Gastrocnemius medialis (tissue), 4 donors: ENCODE data around the gene ZNF571. TPM values are rescaled to one million over a fixed set of nuclear protein-coding genes. Genes with fewer than 3 reads are reported as not detected.

Experiments
- ATAC-seq, 2 donors: fragments of 150-250 bp; one replicate each; pipeline ENCODE4 v1.9.1; 2016
- DNase-seq, 2 donors: peaks; one replicate each; pipeline ENCODE4 v3.0.0-alpha.2; 2019
- H3K27ac ChIP-seq, 4 donors: fragments of 200-600 bp; sonication (generic); 1 replicate in 1 of 4; 2 replicates in 3 of 4; pipeline ENCODE4 v1.5.1; 2016 to 2018; ENCODE audit warnings: mild to moderate bottlenecking in 2 of 4, moderate library complexity in 1 of 4
- H3K27me3 ChIP-seq, 3 donors: fragments of 200-600 bp; sonication (generic) in 2 of 3; 1 replicate in 1 of 3; 2 replicates in 2 of 3; pipeline versions ENCODE4 v1.5.1 to v1.6.0; 2016 to 2019; ENCODE audit warnings: mild to moderate bottlenecking in 1 of 3, moderate library complexity in 1 of 3
- H3K36me3 ChIP-seq, 2 donors: fragments of 200-600 bp; sonication (generic) in 1 of 2; one replicate each; pipeline ENCODE4 v1.5.1; 2017 to 2018
- H3K4me1 ChIP-seq, 2 donors: fragments of 200-600 bp; sonication (generic) in 1 of 2; one replicate each; pipeline ENCODE4 v1.5.1; 2016 to 2017; ENCODE audit warnings: mild to moderate bottlenecking in 2 of 2
- H3K4me3 ChIP-seq, 4 donors: fragments of 200-600 bp; sonication (generic) in 3 of 4; 1 replicate in 1 of 4; 2 replicates in 3 of 4; pipeline ENCODE4 v1.5.1; 2016 to 2019; ENCODE audit warnings: mild to moderate bottlenecking in 2 of 4
- H3K9me3 ChIP-seq, 3 donors: fragments of 200-600 bp; sonication (generic) in 2 of 3; 1 replicate in 1 of 3; 2 replicates in 2 of 3; pipeline ENCODE4 v1.5.1; 2016 to 2019
- CTCF ChIP-seq, 5 experiments: fragments of 450-650 bp in 3 of 5; fragments of 200-600 bp in 2 of 5; sonication (generic) in 2 of 5; IDR thresholded peaks in 4 of 5; conservative IDR thresholded peaks in 1 of 5; 1 replicate in 4 of 5; 2 replicates in 1 of 5; pipeline ENCODE4 v1.5.1; 2016 to 2019; ENCODE audit warnings: antibody characterized with exemption in 5 of 5, mild to moderate bottlenecking in 3 of 5, moderate library complexity in 3 of 5
- POLR2A ChIP-seq, 2 donors: fragments of 450-650 bp; IDR thresholded peaks; one replicate each; pipeline ENCODE4 v1.6.1; 2017; ENCODE audit warnings: antibody characterized with exemption in 2 of 2, mild to moderate bottlenecking in 2 of 2, moderate library complexity in 2 of 2
- in situ Hi-C, 4 donors: fragments of 200-750 bp; cut with MboI; loops; one replicate each; pipeline versions ENCODE4 v1.15.0 to v1.8.0; 2017; ENCODE audit warnings: low sequenced_read_pairs in 4 of 4
- intact Hi-C: fragments of 100-400 bp; cut with DNase I; formaldehyde crosslinking; loops from one replicate; pipeline ENCODE4 v1.15.1; 2023; ENCODE audit warnings: low total_unique reads
- total RNA-seq, 4 donors: library from RNA; depleted of rRNA; stranded (reverse); fragments of >200 nt; gene quantifications; one replicate each; pipeline versions ENCODE4 v1.1.0 to v1.2.3, GENCODE V29; 2016

ZNF571 gene
- total RNA-seq, 4 donors from 2014 or later = 1.5 to 2.5 (median 1.8) TPM

GRCh38 chr19:37563518-37563917 lies 31.1 kb downstream of the ZNF571 start:
- intact Hi-C loops = no loop called here
- Histone ChIP-seq H3K9me3 (peaks cover 49 to 99% (median 81%) of the 10 kb centered on the region in 3 donors), H3K4me1 (no peaks in the 10 kb centered on the region), H3K4me3 (peak overlapping the region in 1 of 4 donors; percentile 11), H3K27me3 (no peaks in the 10 kb centered on the region), H3K27ac (no peak overlapping the region), H3K36me3 (peaks cover 9 to 98% of the 10 kb centered on the region in 2 donors)
- no peak for ATAC-seq
- DNase-seq = no peak
- no peak for TF ChIP-seq POLR2A (IDR thresholded peaks at IDR 0.05)
- TF ChIP-seq CTCF (IDR thresholded peaks at IDR 0.05 in 4 of 5, conservative IDR thresholded peaks at IDR 0.05 in 1 of 5) = no peak
- in situ Hi-C loops = no loop called here

- no peak overlapping the region for H3K27ac ChIP-seq
- H3K4me3 ChIP-seq = peak overlapping the region; percentile 25 to 48 (median 37)
- H3K9me3 ChIP-seq = peaks cover 9 to 81% (median 28%) of the 10 kb centered on the region in 3 donors
- H3K4me1 ChIP-seq = no peaks in the 10 kb centered on the region
- TF ChIP-seq POLR2A (IDR thresholded peaks at IDR 0.05) = no peak
- TF ChIP-seq CTCF (IDR thresholded peaks at IDR 0.05 in 4 of 5, conservative IDR thresholded peaks at IDR 0.05 in 1 of 5) = no peak
- intact Hi-C loops (no loop called here), in situ Hi-C loops (no loop called here)
- peaks cover 0 to 17% of the 10 kb centered on the region in 2 donors for H3K36me3 ChIP-seq
- peaks cover 0 to 3% (median 0%) of the 10 kb centered on the region in 3 donors for H3K27me3 ChIP-seq
- DNase-seq (no peak), ATAC-seq (no peak)
Measured at GRCh38 chr19:37551129-37551993, 43.2 kb downstream of the ZNF571 start.

- H3K36me3 ChIP-seq = peaks cover 5 to 56% of the 10 kb centered on the region in 2 donors
- intact Hi-C loops (no loop called here), in situ Hi-C loops (no loop called here)
- no peak for TF ChIP-seq CTCF (IDR thresholded peaks at IDR 0.05 in 4 of 5, conservative IDR thresholded peaks at IDR 0.05 in 1 of 5)
- no peak for TF ChIP-seq POLR2A (IDR thresholded peaks at IDR 0.05)
- no peak for ATAC-seq
- peak overlapping the region in 1 of 4 donors; percentile 30 for H3K4me3 ChIP-seq
- no peak overlapping the region for H3K27ac ChIP-seq
- DNase-seq = no peak
- no peaks in the 10 kb centered on the region for H3K4me1 ChIP-seq
- H3K27me3 ChIP-seq = no peaks in the 10 kb centered on the region
- peaks cover 3 to 42% (median 14%) of the 10 kb centered on the region in 3 donors for H3K9me3 ChIP-seq
Measured at GRCh38 chr19:37537391-37537947, 57.1 kb downstream of the ZNF571 start.

GRCh38 chr19:37519890-37520289 lies 74.7 kb downstream of the ZNF571 start:
- H3K27me3 ChIP-seq = no peaks in the 10 kb centered on the region
- H3K4me3 ChIP-seq = no peak overlapping the region
- no peak overlapping the region for H3K27ac ChIP-seq
- in situ Hi-C loops = no loop called here
- no peak for DNase-seq
- no peak for TF ChIP-seq CTCF (IDR thresholded peaks at IDR 0.05 in 4 of 5, conservative IDR thresholded peaks at IDR 0.05 in 1 of 5)
- peaks cover 0 to 12% (median 7%) of the 10 kb centered on the region in 3 donors for H3K9me3 ChIP-seq
- no peak for ATAC-seq
- intact Hi-C loops = no loop called here
- H3K4me1 ChIP-seq = no peaks in the 10 kb centered on the region
- peaks cover 3 to 50% of the 10 kb centered on the region in 2 donors for H3K36me3 ChIP-seq

Other genes with a start within 250 kb of the ZNF571 start
- gene ZNF527, start 223.7 kb downstream of the ZNF571 start, total RNA-seq = 1 to 10 TPM; 2.0 to 6.0 (median 2.8) TPM
- 1 to 10 TPM; 3.4 to 9.2 (median 4.4) TPM for gene ZNF569, start 127.3 kb downstream of the ZNF571 start, total RNA-seq
- 1 to 10 TPM; 2.3 to 3.5 (median 2.8) TPM for gene ZNF570, start 125.4 kb downstream of the ZNF571 start, total RNA-seq
- gene ZNF793, start 87.9 kb downstream of the ZNF571 start, total RNA-seq = 1 to 10 TPM in 2 of 4 donors, under 1 TPM in 2; 0.19 to 1.2 (median 0.76) TPM
- gene ZNF540, start 84 bp upstream of the ZNF571 start, total RNA-seq = 1 to 10 TPM in 3 of 4 donors, under 1 TPM in 1; 0.46 to 1.5 (median 1.3) TPM
- 1 to 10 TPM; 1.2 to 6.2 (median 3.4) TPM for gene ZFP30, start 60.7 kb upstream of the ZNF571 start, total RNA-seq
- 1 to 10 TPM in 3 of 4 donors, under 1 TPM in 1; 0.62 to 2.7 (median 1.5) TPM for gene ZNF607, start 125.0 kb upstream of the ZNF571 start, total RNA-seq
- gene ZNF573, start 184.8 kb upstream of the ZNF571 start, total RNA-seq = 10 to 100 TPM in 1 of 4 donors, 1 to 10 TPM in 3; 2.6 to 12.8 (median 5.6) TPM